GM19238 (cell line): ENCODE results near the gene NCOA1.
"Not testable (repeated sequence)": the region's sequence is repeated elsewhere in the genome, so short reads cannot be mapped to it uniquely, and the experiment has no call there.

ENCODE experiments used
- DNase-seq: peaks from one replicate; pipeline ENCODE4 v3.0.0; 2011; ENCODE audit warnings: low spot score; ENCODE audit not compliant: insufficient read length

NCOA1 gene

GRCh38 chr2:24474053-24474452, 17.0 kb upstream of the NCOA1 start:
- no peak for DNase-seq

GRCh38 chr2:24477229-24477628, 13.8 kb upstream of the NCOA1 start:
- no peak for DNase-seq

GRCh38 chr2:24478243-24478642, 12.8 kb upstream of the NCOA1 start:
- no peak for DNase-seq

- DNase-seq = no peak
Observed at GRCh38 chr2:24480245-24480644, 10.8 kb upstream of the NCOA1 start.

GRCh38 chr2:24482251-24482971, 8.6 kb upstream of the NCOA1 start:
- DNase-seq = no peak

GRCh38 chr2:24482972-24483300, 8.1 kb upstream of the NCOA1 start:
- DNase-seq = no peak

- not testable (repeated sequence) for DNase-seq
Observed at GRCh38 chr2:24484677-24485076, 6.4 kb upstream of the NCOA1 start.

GRCh38 chr2:24485197-24485596, 5.9 kb upstream of the NCOA1 start:
- DNase-seq = no peak

- no peak for DNase-seq
Observed at GRCh38 chr2:24486636-24487205, 4.3 kb upstream of the NCOA1 start.

- no peak for DNase-seq
Observed at GRCh38 chr2:24489465-24490180, 1.4 kb upstream of the NCOA1 start.

- DNase-seq = no peak
Observed at GRCh38 chr2:24490181-24490689, 819 bp upstream of the NCOA1 start.

GRCh38 chr2:24491542-24492420, 727 bp downstream of the NCOA1 start:
- DNase-seq = peak; percentile 66

- DNase-seq = no peak
Observed at GRCh38 chr2:24492421-24493279, 1.6 kb downstream of the NCOA1 start.

- DNase-seq = no peak
Observed at GRCh38 chr2:24493713-24494112, 2.7 kb downstream of the NCOA1 start.

- DNase-seq = no peak
Observed at GRCh38 chr2:24494410-24494809, 3.4 kb downstream of the NCOA1 start.

- no peak for DNase-seq
Observed at GRCh38 chr2:24495451-24495850, 4.4 kb downstream of the NCOA1 start.

GRCh38 chr2:24496959-24497358, 5.9 kb downstream of the NCOA1 start:
- DNase-seq = no peak

GRCh38 chr2:24497685-24498084, 6.6 kb downstream of the NCOA1 start:
- no peak for DNase-seq

- no peak for DNase-seq
Observed at GRCh38 chr2:24498121-24498520, 7.1 kb downstream of the NCOA1 start.

- no peak for DNase-seq
Observed at GRCh38 chr2:24501813-24502212, 10.8 kb downstream of the NCOA1 start.
